B cell (primary cell): ENCODE results near the gene KPRP. TPM values are rescaled to one million over a fixed set of nuclear protein-coding genes. Genes with fewer than 3 reads are reported as not detected.

Experiments
- ATAC-seq: fragments of 200-7000 bp; cut with Tn5 transposase; one replicate; pipeline ENCODE4 v1.10.0; 2021; ENCODE audit warnings: low read depth, mild to moderate bottlenecking, moderate number of reproducible peaks, moderate library complexity
- CTCF ChIA-PET: fragments of 350-600 bp; sonication (Branson Sonifier 250); formaldehyde crosslinking; loops from one replicate; lab custom pipeline; 2021; ENCODE audit warnings: antibody characterized with exemption, inconsistent platforms; lab: Charles Lee
- POLR2A ChIA-PET: fragments of 350-600 bp; sonication (Branson Sonifier 250); formaldehyde crosslinking; loops from one replicate; lab custom pipeline; 2021; ENCODE audit warnings: antibody characterized with exemption; lab: Charles Lee
- DNase-seq: peaks from one replicate; pipeline ENCODE4 v3.0.0; 2013
- H2AFZ ChIP-seq: 2 replicates; pipeline ENCODE4 v1.6.1; 2012; ENCODE audit warnings: mild to moderate bottlenecking, low read depth, low read length; ENCODE audit not compliant: insufficient read depth, poor library complexity, severe bottlenecking
- H3K27ac ChIP-seq, 2 donors: 1 replicate in 1 of 2; 2 replicates in 1 of 2; pipeline ENCODE4 v1.5.1; 2012 to 2013; ENCODE audit warnings: low read length in 2 of 2, mild to moderate bottlenecking in 2 of 2, moderate library complexity in 1 of 2
- H3K27me3 ChIP-seq, 4 experiments: fragments of 200-600 bp in 1 of 4; sonication (generic) in 1 of 4; replicated peaks in 1 of 4; 1 replicate in 2 of 4; 2 replicates in 2 of 4; pipeline versions ENCODE4 v1.6.1 to v1.7.0; 2013 to 2016; ENCODE audit warnings: low read length in 3 of 4, mild to moderate bottlenecking in 2 of 4, mixed read lengths in 1 of 4, moderate library complexity in 1 of 4; ENCODE audit not compliant: insufficient read depth in 4 of 4, control insufficient read depth in 3 of 4; ENCODE audit errors: control extremely low read depth in 1 of 4
- H3K36me3 ChIP-seq, 2 experiments: replicated peaks in 1 of 2; 1 replicate in 1 of 2; 2 replicates in 1 of 2; pipeline versions ENCODE4 v1.6.1 to v1.7.1; 2013; ENCODE audit warnings: low read length in 1 of 2; ENCODE audit not compliant: insufficient read depth in 2 of 2, control insufficient read depth in 1 of 2; ENCODE audit errors: control extremely low read depth in 1 of 2, extremely low read depth in 1 of 2
- H3K4me1 ChIP-seq, 2 donors: fragments of 200-600 bp in 1 of 2; sonication (generic) in 1 of 2; 1 replicate in 1 of 2; 2 replicates in 1 of 2; pipeline versions ENCODE4 v1.5.1 to v1.6.1; 2013 to 2017; ENCODE audit warnings: low read length in 2 of 2; ENCODE audit not compliant: control insufficient read depth in 2 of 2, insufficient read depth in 2 of 2
- H3K4me2 ChIP-seq: replicated peaks from 2 replicates; pipeline ENCODE3; 2012; ENCODE audit warnings: mild to moderate bottlenecking, low read depth, low read length; ENCODE audit not compliant: poor library complexity, severe bottlenecking
- H3K4me3 ChIP-seq, 5 experiments: fragments of 200-600 bp in 1 of 5; sonication (generic) in 1 of 5; 1 replicate in 3 of 5; 2 replicates in 2 of 5; pipeline versions ENCODE4 v1.5.1 to v1.7.0; 2011 to 2016; ENCODE audit warnings: low read length in 4 of 5, mild to moderate bottlenecking in 4 of 5, low read depth in 2 of 5, control low read depth in 1 of 5, moderate library complexity in 1 of 5; ENCODE audit not compliant: insufficient read depth in 1 of 5; ENCODE audit errors: control extremely low read depth in 1 of 5, extremely low read depth in 1 of 5
- H3K79me2 ChIP-seq: fragments of 200-600 bp; sonication (generic); one replicate; pipeline ENCODE4 v1.6.0; 2016; ENCODE audit warnings: low read length; ENCODE audit not compliant: control insufficient read depth, insufficient read depth
- H3K9ac ChIP-seq: fragments of 200-600 bp; sonication (generic); 2 replicates; pipeline ENCODE4 v1.6.1; 2017; ENCODE audit warnings: mild to moderate bottlenecking, low read length, moderate library complexity
- H3K9me3 ChIP-seq, 3 donors: one replicate each; pipeline versions ENCODE4 v1.6.1 to v1.7.1; 2013; ENCODE audit warnings: low read length in 2 of 3; ENCODE audit not compliant: control insufficient read depth in 2 of 3, insufficient read depth in 1 of 3; ENCODE audit errors: control extremely low read depth in 1 of 3
- H4K20me1 ChIP-seq: 2 replicates; pipeline ENCODE4 v1.6.0; 2012; ENCODE audit warnings: mild to moderate bottlenecking, low read length; ENCODE audit not compliant: insufficient read depth, control insufficient read depth, poor library complexity, severe bottlenecking
- H3K27ac Mint-ChIP-seq: one replicate; pipeline ENCODE4 v1.8.0; 2021; ENCODE audit warnings: mixed read lengths
- H3K27me3 Mint-ChIP-seq: one replicate; pipeline ENCODE4 v1.8.0; 2021; ENCODE audit warnings: mixed read lengths
- H3K4me1 Mint-ChIP-seq: one replicate; pipeline ENCODE4 v1.8.0; 2021; ENCODE audit warnings: mixed read lengths
- H3K4me3 Mint-ChIP-seq: one replicate; pipeline ENCODE4 v1.8.0; 2021; ENCODE audit warnings: mixed read lengths
- H3K9me3 Mint-ChIP-seq: one replicate; pipeline ENCODE4 v1.8.0; 2022; ENCODE audit warnings: mixed read lengths; ENCODE audit not compliant: insufficient read depth
- CTCF ChIP-seq: fragments of 200-600 bp; IDR thresholded peaks from one replicate; pipeline ENCODE4 v1.8.0; 2022; ENCODE audit warnings: antibody characterized with exemption, mild to moderate bottlenecking
- EZH2 ChIP-seq: IDR thresholded peaks from 2 replicates; pipeline ENCODE4 v1.6.1; 2012; ENCODE audit warnings: borderline replicate concordance, low read depth, mild to moderate bottlenecking, moderate library complexity, low read length; ENCODE audit not compliant: insufficient read depth, poor library complexity, severe bottlenecking
- WGBS: methylation state at CpG from one replicate; pipeline ENCODE4 v1.1.5; 2013; ENCODE audit warnings: missing lambda C conversion rate; ENCODE audit not compliant: insufficient coverage; 5-methylcytosine and 5-hydroxymethylcytosine counted together
- intact Hi-C: fragments of 100-400 bp; cut with micrococcal nuclease; formaldehyde crosslinking; loops from one replicate; pipeline ENCODE4 v1.10.0; 2022
- polyA plus RNA-seq: library from polyadenylated mRNA; depleted of rRNA; stranded (reverse); fragments of >200 nt; gene quantifications from 2 replicates; pipeline ENCODE4 v1.2.3, GENCODE V29; 2012
- total RNA-seq, 2 donors: library from RNA; stranded (reverse); fragments of 120-200 nt in 1 of 2; gene quantifications; 1 replicate in 1 of 2; 2 replicates in 1 of 2; pipeline versions ENCODE4 v1.2.3 to v1.2.4, GENCODE V29; 2013 to 2022

KPRP gene
- total and polyA plus RNA-seq, 2 donors (not counting 1 experiment from before 2014, with no cell fraction given) = not detected

- intact Hi-C loops = no loop called here
- H3K4me3 ChIP-seq = no peak overlapping the region
- ChIA-PET CTCF (no interaction called here), POLR2A (no interaction called here)
- WGBS = 60% methylated on average over 1 of the region's 2 CpGs
- DNase-seq = no peak
- H3K4me3 Mint-ChIP-seq = no peak overlapping the region
- no peaks in the 10 kb centered on the region for H3K27me3 ChIP-seq
- H3K36me3 ChIP-seq = no peaks in the 10 kb centered on the region
- ATAC-seq = no peak
- H3K4me1 ChIP-seq = no peaks in the 10 kb centered on the region
- no peak for TF ChIP-seq EZH2
- no peak for TF ChIP-seq CTCF
- no peaks in the 10 kb centered on the region for H3K4me1 Mint-ChIP-seq
- H3K9me3 ChIP-seq = no peaks in the 10 kb centered on the region
- no peaks in the 10 kb centered on the region for H3K79me2 ChIP-seq
- no peaks in the 10 kb centered on the region for H3K9me3 Mint-ChIP-seq
- no peaks in the 10 kb centered on the region for H4K20me1 ChIP-seq
- H2AFZ ChIP-seq = no peak overlapping the region
- no peak overlapping the region for H3K27ac Mint-ChIP-seq
- H3K9ac ChIP-seq = no peak overlapping the region
- H3K4me2 ChIP-seq = no peak overlapping the region
- H3K27me3 Mint-ChIP-seq = peaks cover 62% of the 10 kb centered on the region
- H3K27ac ChIP-seq = no peak overlapping the region
Measured at GRCh38 chr1:152783095-152783494, 25.3 kb downstream of the KPRP start.

- ChIA-PET POLR2A (no interaction called here), CTCF (no interaction called here)
- peaks cover 0 to 4% (median 0%) of the 10 kb centered on the region in 4 experiments for H3K27me3 ChIP-seq
- no peak within 1 kb of the TSS for H2AFZ ChIP-seq
- Mint-ChIP-seq H3K27me3 (peaks cover 52% of the 10 kb centered on the region), H3K4me1 (no peaks in the 10 kb centered on the region), H3K27ac (no peak within 1 kb of the TSS), H3K4me3 (no peak within 1 kb of the TSS), H3K9me3 (no peaks in the 10 kb centered on the region)
- no peak within 1 kb of the TSS for H3K4me3 ChIP-seq
- ATAC-seq (no peak), DNase-seq (no peak)
- H3K9ac ChIP-seq = no peak within 1 kb of the TSS
- no peaks in the 10 kb centered on the region for H4K20me1 ChIP-seq
- H3K36me3 ChIP-seq = no peaks in the 10 kb centered on the region
- H3K9me3 ChIP-seq = no peaks in the 10 kb centered on the region
- no peaks in the 10 kb centered on the region for H3K79me2 ChIP-seq
- intact Hi-C loops = no loop called here
- H3K4me1 ChIP-seq = no peaks in the 10 kb centered on the region
- WGBS = 40% methylated on average over 1 of the region's 2 CpGs
- no peak within 1 kb of the TSS for H3K27ac ChIP-seq
- no peak within 1 kb of the TSS for H3K4me2 ChIP-seq
- no peak for TF ChIP-seq EZH2
- TF ChIP-seq CTCF = no peak
Measured at GRCh38 chr1:152786077-152786476, 28.3 kb downstream of the KPRP start, which contains the start of gene LCE1E. Gene LCE1E, plus strand, starts transcription at chr1:152786257. Its CDS starts 1,043 bp downstream, at chr1:152787300.
